Endothelial cell of umbilical vein (primary cell): ENCODE results near the gene TREML4. TPM values are rescaled to one million over a fixed set of nuclear protein-coding genes. Genes with fewer than 3 reads are reported as not detected.

ENCODE experiments used
- BruUV-seq: library from RNA; stranded (reverse); fragments of 400-500 nt; replicated peaks from 2 replicates; lab custom pipeline; 2021; lab: Mats Ljungman, UMichigan
- CTCF ChIA-PET: fragments of 300-600, 350-600 bp; sonication (Branson Sonifier 250); formaldehyde crosslinking; loops from one replicate; lab custom pipeline; 2021; ENCODE audit warnings: antibody characterized with exemption, inconsistent platforms; lab: Charles Lee
- POLR2A ChIA-PET: fragments of 300-600, 350-600 bp; sonication (Branson Sonifier 250); formaldehyde crosslinking; loops from one replicate; lab custom pipeline; 2021; ENCODE audit warnings: antibody characterized with exemption, inconsistent platforms; lab: Charles Lee
- DNase-seq: peaks from one replicate; pipeline ENCODE4 v3.0.0-alpha.2; 2011; ENCODE audit warnings: low read depth, low spot score
- FAIRE-seq: peaks from 2 replicates; lab custom pipeline; 2011; peaks lifted over from hg19 to GRCh38; lab: Jason Lieb, UNC
- H2AFZ ChIP-seq: 2 replicates; pipeline ENCODE4 v1.6.0; 2012; ENCODE audit warnings: low read depth, low read length, control low read depth, inconsistent platforms
- H3K27ac ChIP-seq: 2 replicates; pipeline ENCODE4 v1.5.1; 2011; ENCODE audit warnings: low read depth, mild to moderate bottlenecking, control low read depth, low read length, moderate library complexity; ENCODE audit not compliant: insufficient read depth
- H3K27me3 ChIP-seq, 2 experiments: 2 replicates each; pipeline versions ENCODE4 v1.6.0 to v1.6.1; 2011; ENCODE audit warnings: low read length in 2 of 2, mixed read lengths in 1 of 2; ENCODE audit not compliant: control insufficient read depth in 2 of 2, insufficient read depth in 2 of 2
- H3K36me3 ChIP-seq, 2 experiments: 2 replicates in 1 of 2; 3 replicates in 1 of 2; pipeline ENCODE4 v1.5.1; 2011; ENCODE audit warnings: low read length in 2 of 2, mild to moderate bottlenecking in 1 of 2, moderate library complexity in 1 of 2; ENCODE audit not compliant: control insufficient read depth in 2 of 2, insufficient read depth in 2 of 2; ENCODE audit errors: extremely low read depth in 1 of 2
- H3K4me1 ChIP-seq: 3 replicates; pipeline ENCODE4 v1.5.1; 2011; ENCODE audit warnings: mild to moderate bottlenecking, low read length; ENCODE audit not compliant: control insufficient read depth, insufficient read depth; ENCODE audit errors: extremely low read depth
- H3K4me2 ChIP-seq: 2 replicates; pipeline ENCODE4 v1.6.1; 2011; ENCODE audit warnings: low read length, control low read depth, mixed read lengths; ENCODE audit not compliant: insufficient read depth
- H3K4me3 ChIP-seq, 3 experiments: fragments of 200-600 bp in 1 of 3; sonication (generic), shearing (Covaris generic) in 1 of 3; replicated peaks in 1 of 3; 2 replicates each; pipeline ENCODE4 v1.5.1; 2011 to 2016; ENCODE audit warnings: control low read depth in 3 of 3, low read length in 3 of 3, mild to moderate bottlenecking in 2 of 3, inconsistent platforms in 1 of 3, low read depth in 1 of 3, moderate library complexity in 1 of 3; ENCODE audit not compliant: insufficient read depth in 1 of 3
- H3K79me2 ChIP-seq: 2 replicates; pipeline ENCODE4 v1.6.0; 2012; ENCODE audit warnings: low read length, inconsistent platforms; ENCODE audit not compliant: control insufficient read depth, insufficient read depth
- H3K9ac ChIP-seq: replicated peaks from 2 replicates; pipeline ENCODE3; 2011; ENCODE audit warnings: low read length, control low read depth; ENCODE audit not compliant: insufficient read depth; ENCODE audit errors: extremely low read depth
- H3K9me1 ChIP-seq: replicated peaks from 3 replicates; pipeline ENCODE4 v1.6.0; 2011; ENCODE audit warnings: mild to moderate bottlenecking, low read length; ENCODE audit not compliant: control insufficient read depth, insufficient read depth; ENCODE audit errors: extremely low read depth
- H3K9me3 ChIP-seq: replicated peaks from 2 replicates; pipeline ENCODE4 v1.5.1; 2012; ENCODE audit warnings: low read length, inconsistent platforms; ENCODE audit not compliant: control insufficient read depth, insufficient read depth
- H4K20me1 ChIP-seq: replicated peaks from 2 replicates; pipeline ENCODE3; 2011; ENCODE audit warnings: mild to moderate bottlenecking, low read length; ENCODE audit not compliant: control insufficient read depth, insufficient read depth; ENCODE audit errors: extremely low read depth
- EZH2 ChIP-seq: IDR thresholded peaks from 2 replicates; pipeline ENCODE4 v1.6.1; 2012; ENCODE audit warnings: borderline replicate concordance, low read depth, mild to moderate bottlenecking, moderate library complexity, low read length, inconsistent platforms; ENCODE audit not compliant: severe bottlenecking
- FOS ChIP-seq: IDR thresholded peaks from 2 replicates; pipeline ENCODE4 v1.6.1; 2011; ENCODE audit warnings: mild to moderate bottlenecking, low read length, moderate library complexity, borderline replicate concordance; ENCODE audit not compliant: insufficient read depth
- GATA2 ChIP-seq: IDR thresholded peaks from 2 replicates; pipeline ENCODE4 v1.7.0; 2011; ENCODE audit warnings: low read depth, mild to moderate bottlenecking, moderate library complexity, mixed read lengths, low read length; ENCODE audit not compliant: insufficient read length, insufficient read depth
- JUN ChIP-seq: IDR thresholded peaks from 2 replicates; pipeline ENCODE4 v1.6.1; 2011; ENCODE audit warnings: borderline replicate concordance, low read depth; ENCODE audit not compliant: insufficient read length, insufficient read depth
- MYC ChIP-seq: IDR thresholded peaks from one replicate; pipeline ENCODE4 v1.6.1; 2011; ENCODE audit warnings: mild to moderate bottlenecking, low read depth, low read length
- POLR2A ChIP-seq: IDR thresholded peaks from 2 replicates; pipeline ENCODE4 v1.6.1; 2012; ENCODE audit warnings: low read depth, mild to moderate bottlenecking, control low read depth, low read length
- POLR2AphosphoS5 ChIP-seq: IDR thresholded peaks from 2 replicates; pipeline ENCODE4 v1.6.1; 2012; ENCODE audit warnings: low read depth, mild to moderate bottlenecking, control low read depth, low read length, moderate library complexity; ENCODE audit not compliant: insufficient read depth
- dilution Hi-C: fragments of 300-500 bp; cut with MboI; formaldehyde crosslinking; loops from one replicate; pipeline ENCODE4 v1.15.0; 2019; ENCODE audit warnings: low sequenced_read_pairs; ENCODE audit not compliant: extremely low pct_ligation_motif_present
- intact Hi-C: fragments of 100-400 bp; cut with micrococcal nuclease; formaldehyde crosslinking; loops from one replicate; pipeline ENCODE4 v1.10.0; 2022
- polyA plus RNA-seq, 4 experiments: library from polyadenylated mRNA; depleted of rRNA in 3 of 4; stranded (reverse) in 3 of 4; unstranded in 1 of 4; fragments of >200 nt; gene quantifications; 2 replicates each; pipeline versions ENCODE4 v1.2.1 to v1.2.3, GENCODE V29; 2011 to 2012; ENCODE audit warnings: missing spikeins in 1 of 4
- total RNA-seq: library from RNA; stranded (reverse); gene quantifications from 2 replicates; pipeline ENCODE4 v1.2.3, GENCODE V29; 2021
- TF ChIP-seq, protein P1 (sequence below): IDR thresholded peaks from 2 replicates; pipeline ENCODE4 v1.6.1; 2011; ENCODE audit not compliant: insufficient read depth, insufficient read length
- TF ChIP-seq, protein P2 (sequence below), 2 donors: IDR thresholded peaks; 1 replicate in 1 of 2; 2 replicates in 1 of 2; pipeline ENCODE4 v1.5.1; 2011; ENCODE audit warnings: low read length in 2 of 2, mild to moderate bottlenecking in 2 of 2, moderate library complexity in 2 of 2, control low read depth in 1 of 2, inconsistent platforms in 1 of 2, low read depth in 1 of 2; ENCODE audit not compliant: insufficient read depth in 1 of 2; ENCODE audit errors: extremely low read depth in 1 of 2

The TREML4 gene
- total and polyA plus RNA-seq, 2 donors (not counting 3 experiments of a cell fraction or from before 2014, with no cell fraction given) = not detected

DNA sequence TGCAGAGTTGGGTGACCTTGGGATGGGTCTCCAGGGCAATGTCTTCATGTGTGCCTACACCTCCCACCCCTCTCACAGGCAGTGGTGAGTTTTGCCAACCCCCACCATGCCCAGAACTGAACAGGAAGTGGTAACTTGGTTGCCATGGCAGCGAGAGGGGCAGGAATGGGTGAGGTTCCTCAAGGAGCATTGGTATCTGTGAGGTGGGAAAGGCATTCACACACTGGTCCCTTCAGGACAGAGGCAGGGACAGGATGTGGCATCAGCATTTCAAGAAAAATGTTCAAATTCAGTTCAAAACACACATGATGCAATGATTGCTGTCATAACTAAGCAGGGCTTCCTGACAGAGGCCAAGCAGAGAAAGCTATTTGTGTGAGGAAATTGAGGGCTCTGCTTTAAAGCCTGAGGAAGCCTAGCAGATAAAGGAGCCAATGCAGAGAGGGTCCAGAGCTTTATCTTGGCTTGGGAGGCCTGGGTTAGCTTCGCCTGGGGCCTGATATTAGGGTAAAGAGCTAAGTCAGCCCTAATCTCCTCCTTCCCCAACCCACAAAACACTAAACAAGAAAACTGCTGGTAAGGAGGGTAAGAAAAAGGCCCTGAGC lies 27.8 kb upstream of the TREML4 start:
- no peak overlapping the region for H3K4me3 ChIP-seq

DNA sequence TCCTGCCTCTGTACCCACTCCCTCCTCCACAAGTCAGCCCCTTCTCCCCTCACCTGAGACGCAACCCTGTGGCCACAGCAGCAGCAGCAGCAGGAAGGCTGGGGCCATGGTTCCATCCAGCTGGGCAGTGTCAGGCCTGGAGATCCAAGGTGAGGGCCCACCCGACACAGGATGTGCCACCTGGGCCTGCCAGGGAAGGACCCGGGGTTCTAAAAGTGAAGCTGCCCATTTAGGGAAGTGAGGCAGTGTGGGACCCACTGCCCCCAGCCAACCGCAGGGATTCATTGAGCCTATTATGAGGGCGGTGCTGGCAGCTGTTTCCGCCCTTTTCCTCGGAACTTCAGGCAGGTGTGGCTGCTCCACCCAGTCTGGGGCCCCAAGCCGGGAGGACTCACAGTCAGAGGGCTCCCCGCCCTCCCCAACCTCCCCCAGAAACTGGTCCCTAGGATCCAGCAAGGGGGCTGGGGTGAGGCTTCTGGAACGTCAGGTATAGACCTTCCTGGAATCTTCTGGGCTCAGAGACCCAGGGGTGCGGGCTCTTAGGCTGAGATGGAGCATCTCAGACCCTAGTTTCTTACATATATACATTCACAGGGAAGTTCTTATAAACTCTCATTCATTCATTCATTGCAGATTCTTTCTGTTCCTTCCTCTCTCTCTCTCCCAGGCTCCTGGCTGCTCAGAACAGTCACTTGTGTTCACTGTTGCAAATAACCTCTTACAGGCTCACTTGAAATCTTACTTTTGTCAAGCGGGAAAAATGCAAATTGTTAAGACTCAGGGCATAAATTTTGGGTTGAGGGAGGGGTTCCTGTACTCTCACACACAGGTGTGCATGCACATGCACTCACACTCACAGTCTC lies 27.0 kb upstream of the TREML4 start, which contains the start of gene TREML2:
TREML2 (minus strand) TSS at position 249 of the 863 bp plus-strand sequence; CDS start at position 108, 141 bp downstream.
- no peak within 1 kb of the TSS for H3K9ac ChIP-seq
- ChIA-PET CTCF (interaction anchor here (1.1 to 1.2 kb wide), 2 partner anchors 9 to 13 kb away, joined by 4 read pairs; no protein-coding TSS in a partner anchor), POLR2A (no interaction called here)
- H3K9me1 ChIP-seq = no peaks in the 10 kb centered on the region
- no peak within 1 kb of the TSS for H3K4me2 ChIP-seq
- no peaks in the 10 kb centered on the region for H3K79me2 ChIP-seq
- dilution Hi-C loops (no loop called here), intact Hi-C loops (no loop called here)
- H2AFZ ChIP-seq = no peak within 1 kb of the TSS
- FAIRE-seq = no peak
- DNase-seq = no peak
- TF ChIP-seq FOS = no peak
- TF ChIP-seq GATA2 = no peak
- no peak for TF ChIP-seq EZH2
- TF ChIP-seq, protein P1, sequence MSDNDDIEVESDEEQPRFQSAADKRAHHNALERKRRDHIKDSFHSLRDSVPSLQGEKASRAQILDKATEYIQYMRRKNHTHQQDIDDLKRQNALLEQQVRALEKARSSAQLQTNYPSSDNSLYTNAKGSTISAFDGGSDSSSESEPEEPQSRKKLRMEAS = no peak
- no peak for TF ChIP-seq POLR2A
- TF ChIP-seq, protein P2, sequence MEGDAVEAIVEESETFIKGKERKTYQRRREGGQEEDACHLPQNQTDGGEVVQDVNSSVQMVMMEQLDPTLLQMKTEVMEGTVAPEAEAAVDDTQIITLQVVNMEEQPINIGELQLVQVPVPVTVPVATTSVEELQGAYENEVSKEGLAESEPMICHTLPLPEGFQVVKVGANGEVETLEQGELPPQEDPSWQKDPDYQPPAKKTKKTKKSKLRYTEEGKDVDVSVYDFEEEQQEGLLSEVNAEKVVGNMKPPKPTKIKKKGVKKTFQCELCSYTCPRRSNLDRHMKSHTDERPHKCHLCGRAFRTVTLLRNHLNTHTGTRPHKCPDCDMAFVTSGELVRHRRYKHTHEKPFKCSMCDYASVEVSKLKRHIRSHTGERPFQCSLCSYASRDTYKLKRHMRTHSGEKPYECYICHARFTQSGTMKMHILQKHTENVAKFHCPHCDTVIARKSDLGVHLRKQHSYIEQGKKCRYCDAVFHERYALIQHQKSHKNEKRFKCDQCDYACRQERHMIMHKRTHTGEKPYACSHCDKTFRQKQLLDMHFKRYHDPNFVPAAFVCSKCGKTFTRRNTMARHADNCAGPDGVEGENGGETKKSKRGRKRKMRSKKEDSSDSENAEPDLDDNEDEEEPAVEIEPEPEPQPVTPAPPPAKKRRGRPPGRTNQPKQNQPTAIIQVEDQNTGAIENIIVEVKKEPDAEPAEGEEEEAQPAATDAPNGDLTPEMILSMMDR (IDR thresholded peaks at IDR 0.05; ENCODE audit: extremely low read depth in 1 of 2, insufficient read depth in 1 of 2, low read depth in 1 of 2, low read length in 2 of 2) = no peak
- TF ChIP-seq POLR2AphosphoS5 = no peak
- TF ChIP-seq MYC = no peak
- no peak within 1 kb of the TSS for H3K4me3 ChIP-seq
- no peaks in the 10 kb centered on the region for H4K20me1 ChIP-seq
- H3K4me1 ChIP-seq = no peaks in the 10 kb centered on the region
- no peaks in the 10 kb centered on the region for H3K9me3 ChIP-seq
- H3K27ac ChIP-seq = no peak within 1 kb of the TSS
- no TSS peak for BruUV-seq
- no peaks in the 10 kb centered on the region for H3K36me3 ChIP-seq
- peaks cover 3% of the 10 kb centered on the region in 2 experiments for H3K27me3 ChIP-seq

More for the DNA sequence above, 27.8 kb upstream of the TREML4 start:
- intact Hi-C loops (no loop called here), dilution Hi-C loops (no loop called here)
- H3K36me3 ChIP-seq = no peaks in the 10 kb centered on the region
- ChIA-PET CTCF (interaction anchor here (1.1 to 1.2 kb wide), 2 partner anchors 9 to 13 kb away, joined by 4 read pairs; no protein-coding TSS in a partner anchor), POLR2A (no interaction called here)
- no peak for TF ChIP-seq JUN
- TF ChIP-seq FOS = no peak
- TF ChIP-seq, protein P1 = no peak
- H3K9me1 ChIP-seq = no peaks in the 10 kb centered on the region
- H3K27me3 ChIP-seq = peaks cover 3 to 6% of the 10 kb centered on the region in 2 experiments
- FAIRE-seq (no peak), DNase-seq (no peak)
- no peaks in the 10 kb centered on the region for H3K9me3 ChIP-seq
- no peak overlapping the region for H2AFZ ChIP-seq
- no peak overlapping the region for H3K4me2 ChIP-seq
- H3K79me2 ChIP-seq = no peaks in the 10 kb centered on the region
- BruUV-seq = no TSS peak
- H3K4me1 ChIP-seq = no peaks in the 10 kb centered on the region
- no peak overlapping the region for H3K27ac ChIP-seq
- H3K9ac ChIP-seq = no peak overlapping the region
- no peaks in the 10 kb centered on the region for H4K20me1 ChIP-seq
